ENCODE measurements around the gene SLC9B1.
"Not testable (repeated sequence)": the region's sequence is repeated elsewhere in the genome, so short reads cannot be mapped to it uniquely, and the experiment has no call there.

The SLC9B1 gene

GRCh38 chr4:103012060-103012459, 7.4 kb downstream of the SLC9B1 start:
- in situ Hi-C loops (cut with MboI; ENCODE audit: low sequenced_read_pairs): no loop called here

GRCh38 chr4:103011378-103012025, 8.0 kb downstream of the SLC9B1 start:
- in situ Hi-C loops (cut with MboI; ENCODE audit: low sequenced_read_pairs): no loop called here

GRCh38 chr4:103010804-103011203, 8.7 kb downstream of the SLC9B1 start:
- in situ Hi-C loops (cut with MboI; ENCODE audit: low sequenced_read_pairs): no loop called here

- in situ Hi-C loops (cut with MboI; ENCODE audit: low sequenced_read_pairs): no loop called here
These were observed 10.4 kb downstream of the SLC9B1 start for GRCh38 chr4:103008875-103009729.

- in situ Hi-C loops (cut with MboI; ENCODE audit: low sequenced_read_pairs): no loop called here
These were observed 17.0 kb downstream of the SLC9B1 start for GRCh38 chr4:103002551-103002950.

GRCh38 chr4:102994803-102995202, 24.7 kb downstream of the SLC9B1 start:
- in situ Hi-C loops (cut with MboI; ENCODE audit: low sequenced_read_pairs): no loop called here

- in situ Hi-C loops (cut with MboI; ENCODE audit: low sequenced_read_pairs): not testable (repeated sequence)
These were observed 25.5 kb downstream of the SLC9B1 start for GRCh38 chr4:102993985-102994384.

- in situ Hi-C loops (cut with MboI; ENCODE audit: low sequenced_read_pairs): no loop called here
These were observed 31.0 kb downstream of the SLC9B1 start for GRCh38 chr4:102988429-102989020.

GRCh38 chr4:102981005-102981404, 38.5 kb downstream of the SLC9B1 start:
- in situ Hi-C loops (cut with MboI; ENCODE audit: low sequenced_read_pairs): no loop called here

GRCh38 chr4:102961813-102962212, 57.7 kb downstream of the SLC9B1 start:
- in situ Hi-C loops (cut with MboI; ENCODE audit: low sequenced_read_pairs): not testable (repeated sequence)

- in situ Hi-C loops (cut with MboI; ENCODE audit: low sequenced_read_pairs): no loop called here
These were observed 60.0 kb downstream of the SLC9B1 start for GRCh38 chr4:102959496-102959895.

GRCh38 chr4:102945066-102945465, 74.4 kb downstream of the SLC9B1 start:
- in situ Hi-C loops (cut with MboI; ENCODE audit: low sequenced_read_pairs): no loop called here

GRCh38 chr4:102938063-102938462, 81.4 kb downstream of the SLC9B1 start:
- in situ Hi-C loops (cut with MboI; ENCODE audit: low sequenced_read_pairs): not testable (repeated sequence)

GRCh38 chr4:102935716-102936115, 83.8 kb downstream of the SLC9B1 start:
- in situ Hi-C loops (cut with MboI; ENCODE audit: low sequenced_read_pairs): no loop called here

GRCh38 chr4:102919697-102920096, 99.8 kb downstream of the SLC9B1 start:
- in situ Hi-C loops (cut with MboI; ENCODE audit: low sequenced_read_pairs): not testable (repeated sequence)

- in situ Hi-C loops (cut with MboI; ENCODE audit: low sequenced_read_pairs): no loop called here
These were observed 100.6 kb downstream of the SLC9B1 start for GRCh38 chr4:102918859-102919258.

GRCh38 chr4:102901804-102902203, 117.7 kb downstream of the SLC9B1 start:
- in situ Hi-C loops (cut with MboI; ENCODE audit: low sequenced_read_pairs): no loop called here

- in situ Hi-C loops (cut with MboI; ENCODE audit: low sequenced_read_pairs): not testable (repeated sequence)
These were observed 121.9 kb downstream of the SLC9B1 start for GRCh38 chr4:102897610-102898009.

GRCh38 chr4:102896547-102896946, 123.0 kb downstream of the SLC9B1 start:
- in situ Hi-C loops (cut with MboI; ENCODE audit: low sequenced_read_pairs): not testable (repeated sequence)

GRCh38 chr4:102889866-102890265, 129.6 kb downstream of the SLC9B1 start:
- in situ Hi-C loops (cut with MboI; ENCODE audit: low sequenced_read_pairs): not testable (repeated sequence)

- in situ Hi-C loops (cut with MboI; ENCODE audit: low sequenced_read_pairs): not testable (repeated sequence)
These were observed 130.9 kb downstream of the SLC9B1 start for GRCh38 chr4:102888570-102888969.

- in situ Hi-C loops (cut with MboI; ENCODE audit: low sequenced_read_pairs): no loop called here
These were observed 136.2 kb downstream of the SLC9B1 start for GRCh38 chr4:102883278-102883677.

Data from hTERT RPE-1 (cell line).